Chondrocyte (in vitro differentiated cells): ENCODE data around the gene CIAO3. TPM values are rescaled to one million over a fixed set of nuclear protein-coding genes. Genes with fewer than 3 reads are reported as not detected.

Experiments
- DNase-seq: peaks from one replicate; pipeline ENCODE4 v3.0.0; 2021; ENCODE audit warnings: mixed read lengths, low spot score
- H3K27ac Mint-ChIP-seq: one replicate; pipeline ENCODE4 v1.8.0; 2021; ENCODE audit warnings: mild to moderate bottlenecking, moderate library complexity, mixed read lengths; ENCODE audit not compliant: unreplicated experiment
- H3K27me3 Mint-ChIP-seq: 2 replicates; pipeline ENCODE4 v1.8.0; 2021; ENCODE audit warnings: low read depth, mixed read lengths
- H3K36me3 Mint-ChIP-seq: 2 replicates; pipeline ENCODE4 v1.8.0; 2021; ENCODE audit warnings: low read depth, mixed read lengths
- H3K4me1 Mint-ChIP-seq: 2 replicates; pipeline ENCODE4 v1.8.0; 2021; ENCODE audit warnings: low read depth, mild to moderate bottlenecking, mixed read lengths
- H3K4me3 Mint-ChIP-seq: one replicate; pipeline ENCODE4 v1.8.0; 2021; ENCODE audit warnings: mild to moderate bottlenecking, moderate library complexity, mixed read lengths; ENCODE audit not compliant: unreplicated experiment
- H3K9me3 Mint-ChIP-seq: 2 replicates; pipeline ENCODE4 v1.8.0; 2021; ENCODE audit warnings: low read depth, mixed read lengths
- CTCF ChIP-seq: fragments of 200-600 bp; sonication (generic); IDR thresholded peaks from 2 replicates; pipeline ENCODE4 v1.5.0; 2021; ENCODE audit warnings: antibody characterized with exemption, mild to moderate bottlenecking, moderate library complexity
- total RNA-seq: library from RNA; stranded (reverse); gene quantifications from 3 replicates; pipeline ENCODE4 v1.2.1, GENCODE V29; 2021

Gene CIAO3
- total RNA-seq, 1 donor from 2014 or later: 22.1 TPM

DNA sequence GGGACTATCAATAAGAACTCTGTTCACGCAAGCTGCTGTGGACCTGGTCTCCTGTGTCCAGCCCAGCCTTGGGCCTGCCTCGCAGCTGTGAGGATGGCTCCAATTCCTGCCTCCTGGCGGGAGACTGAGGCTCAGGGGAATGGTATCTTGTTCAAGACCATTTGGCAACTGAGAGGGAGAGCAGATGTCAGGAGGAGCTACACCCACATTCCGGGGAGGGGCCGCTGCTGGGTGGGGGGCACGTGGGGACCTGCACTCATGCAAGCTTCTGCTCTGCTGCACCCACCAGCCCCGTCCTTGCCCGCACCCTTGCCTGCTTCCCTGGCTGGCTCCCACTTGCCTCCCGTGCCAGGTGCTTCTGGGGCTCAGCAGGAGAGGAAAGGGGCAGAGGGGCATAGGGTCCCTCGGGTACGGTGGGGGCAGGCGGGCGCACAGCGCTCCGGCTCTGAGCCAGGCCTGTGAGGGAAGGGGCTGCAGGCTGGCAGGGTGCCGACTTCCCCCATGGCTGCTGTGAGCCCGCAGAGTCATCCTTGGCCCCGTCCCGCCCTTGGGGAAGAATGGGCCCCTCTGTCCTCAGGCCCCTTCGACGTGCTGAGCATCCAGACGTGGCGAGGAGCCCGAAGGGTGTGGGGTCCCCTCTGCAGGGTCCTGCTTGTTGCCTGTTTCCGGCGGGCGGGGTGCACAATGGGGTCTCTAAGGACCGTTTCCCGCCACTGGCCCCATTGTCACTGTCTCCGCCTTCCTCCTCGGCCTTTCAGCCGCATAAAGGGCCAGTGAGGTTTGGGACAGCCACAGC lies 23.1 kb downstream of the CIAO3 start:
- H3K27ac Mint-ChIP-seq: no peak overlapping the region
- no peak overlapping the region for H3K4me3 Mint-ChIP-seq
- DNase-seq: no peak
- H3K4me1 Mint-ChIP-seq: peaks cover 26% of the 10 kb centered on the region
- TF ChIP-seq CTCF: no peak
- H3K9me3 Mint-ChIP-seq: no peaks in the 10 kb centered on the region
- H3K36me3 Mint-ChIP-seq: no peaks in the 10 kb centered on the region
- no peaks in the 10 kb centered on the region for H3K27me3 Mint-ChIP-seq

- Mint-ChIP-seq H3K36me3 (no peaks in the 10 kb centered on the region), H3K27me3 (no peaks in the 10 kb centered on the region), H3K4me1 (peaks cover 28% of the 10 kb centered on the region), H3K9me3 (no peaks in the 10 kb centered on the region), H3K4me3 (no peak overlapping the region), H3K27ac (no peak overlapping the region)
- no peak for TF ChIP-seq CTCF
- no peak for DNase-seq
Measured at GRCh38 chr16:716768-717325, 23.9 kb downstream of the CIAO3 start.

GRCh38 chr16:716200-716568 lies 24.6 kb downstream of the CIAO3 start:
- Mint-ChIP-seq H3K36me3 (no peaks in the 10 kb centered on the region), H3K27me3 (no peaks in the 10 kb centered on the region), H3K9me3 (no peaks in the 10 kb centered on the region), H3K27ac (peak overlapping the region; percentile 17), H3K4me1 (peaks cover 28% of the 10 kb centered on the region), H3K4me3 (peak overlapping the region; percentile 70)
- TF ChIP-seq CTCF: no peak
- no peak for DNase-seq

GRCh38 chr16:715477-716199 lies 25.2 kb downstream of the CIAO3 start:
- Mint-ChIP-seq H3K27ac (peak overlapping the region; percentile 17), H3K36me3 (no peaks in the 10 kb centered on the region), H3K4me1 (peaks cover 28% of the 10 kb centered on the region), H3K4me3 (peak overlapping the region; percentile 70), H3K27me3 (no peaks in the 10 kb centered on the region), H3K9me3 (no peaks in the 10 kb centered on the region)
- TF ChIP-seq CTCF: peak; percentile 66
- DNase-seq: no peak
